Cardiac muscle cell (in vitro differentiated cells and primary cell): Measurements from ENCODE around the gene CADM4. TPM values are rescaled to one million over a fixed set of nuclear protein-coding genes. Genes with fewer than 3 reads are reported as not detected.

ENCODE experiments used
- DNase-seq, 2 donors: peaks; one replicate each; pipeline versions ENCODE4 v3.0.0 to v3.0.0-alpha.2; 2010 to 2017; ENCODE audit warnings: low read depth in 1 of 2, low spot score in 1 of 2
- H3K27ac ChIP-seq: fragments of 200-600 bp; sonication (generic); 2 replicates; pipeline ENCODE4 v1.5.1; 2016
- H3K27me3 ChIP-seq: fragments of 200-600 bp; sonication (generic); 2 replicates; pipeline ENCODE4 v1.6.0; 2016; ENCODE audit warnings: control low read depth
- H3K36me3 ChIP-seq: fragments of 200-600 bp; sonication (generic); 2 replicates; pipeline ENCODE4 v1.5.1; 2016; ENCODE audit warnings: control low read depth
- H3K4me1 ChIP-seq: fragments of 200-600 bp; sonication (generic); 2 replicates; pipeline ENCODE4 v1.8.1; 2017; ENCODE audit warnings: low read depth, mild to moderate bottlenecking, mixed run types
- H3K4me3 ChIP-seq: fragments of 200-600 bp; sonication (generic); 2 replicates; pipeline ENCODE4 v1.5.1; 2016; ENCODE audit warnings: mild to moderate bottlenecking
- H3K9me3 ChIP-seq: fragments of 200-600 bp; sonication (generic); 2 replicates; pipeline ENCODE4 v1.5.1; 2017; ENCODE audit warnings: low read depth, mild to moderate bottlenecking, control low read depth
- polyA plus RNA-seq: library from polyadenylated mRNA; unstranded; fragments of >200 nt; fragmentation: Nextera tagmentation; extraction: Ambion mirVana; gene quantifications from 2 replicates; pipeline ENCODE4 v1.2.1, GENCODE V29; 2016
- total RNA-seq: library from RNA; depleted of rRNA; stranded (reverse); fragments of >200 nt; gene quantifications from 2 replicates; pipeline ENCODE4 v1.2.3, GENCODE V29; 2016
- TF ChIP-seq, protein P1 (sequence below): IDR thresholded peaks from 2 replicates; pipeline ENCODE4 v1.5.1; 2012; ENCODE audit warnings: low read depth, mild to moderate bottlenecking, low read length

CADM4 gene
- total and polyA plus RNA-seq, 2 experiments from 2014 or later, result 12.3 to 40.5 TPM

DNA sequence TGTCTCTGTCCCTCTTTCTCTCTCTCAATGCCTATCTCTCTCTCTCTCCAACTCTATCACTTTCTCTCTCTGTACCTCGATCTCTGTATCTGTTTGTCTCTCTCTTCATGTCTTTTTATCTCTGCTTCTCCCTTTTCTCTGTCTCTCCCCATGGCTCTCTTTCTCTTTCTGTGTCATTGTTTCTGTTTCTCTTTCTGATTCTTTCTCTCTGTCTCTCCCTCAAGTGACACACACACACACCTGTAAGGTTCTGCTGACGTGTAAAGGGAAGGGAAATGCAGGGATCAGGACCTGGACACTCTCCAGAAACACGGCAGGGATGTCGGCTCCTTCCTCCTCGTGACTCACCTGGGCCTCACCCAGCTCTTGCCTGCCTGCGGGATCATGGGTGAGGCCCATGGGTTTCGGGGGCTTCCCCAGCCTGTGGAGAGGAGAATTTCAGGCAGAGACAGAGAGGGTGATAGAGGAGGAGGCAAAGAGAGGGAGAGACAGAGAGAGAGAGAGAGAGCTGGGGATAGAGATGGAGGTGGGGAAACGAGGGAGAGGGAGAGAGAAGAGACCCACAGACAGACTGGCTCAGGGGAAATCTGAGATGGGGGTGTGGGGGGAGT is 35.7 kb upstream of the CADM4 start:
- Histone ChIP-seq H3K27me3 (peaks cover 4% of the 10 kb centered on the region), H3K36me3 (no peaks in the 10 kb centered on the region), H3K4me3 (no peak overlapping the region), H3K27ac (no peak overlapping the region), H3K4me1 (peaks cover 21% of the 10 kb centered on the region), H3K9me3 (no peaks in the 10 kb centered on the region)
- TF ChIP-seq, protein P1, sequence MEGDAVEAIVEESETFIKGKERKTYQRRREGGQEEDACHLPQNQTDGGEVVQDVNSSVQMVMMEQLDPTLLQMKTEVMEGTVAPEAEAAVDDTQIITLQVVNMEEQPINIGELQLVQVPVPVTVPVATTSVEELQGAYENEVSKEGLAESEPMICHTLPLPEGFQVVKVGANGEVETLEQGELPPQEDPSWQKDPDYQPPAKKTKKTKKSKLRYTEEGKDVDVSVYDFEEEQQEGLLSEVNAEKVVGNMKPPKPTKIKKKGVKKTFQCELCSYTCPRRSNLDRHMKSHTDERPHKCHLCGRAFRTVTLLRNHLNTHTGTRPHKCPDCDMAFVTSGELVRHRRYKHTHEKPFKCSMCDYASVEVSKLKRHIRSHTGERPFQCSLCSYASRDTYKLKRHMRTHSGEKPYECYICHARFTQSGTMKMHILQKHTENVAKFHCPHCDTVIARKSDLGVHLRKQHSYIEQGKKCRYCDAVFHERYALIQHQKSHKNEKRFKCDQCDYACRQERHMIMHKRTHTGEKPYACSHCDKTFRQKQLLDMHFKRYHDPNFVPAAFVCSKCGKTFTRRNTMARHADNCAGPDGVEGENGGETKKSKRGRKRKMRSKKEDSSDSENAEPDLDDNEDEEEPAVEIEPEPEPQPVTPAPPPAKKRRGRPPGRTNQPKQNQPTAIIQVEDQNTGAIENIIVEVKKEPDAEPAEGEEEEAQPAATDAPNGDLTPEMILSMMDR, result no peak
- peak in 1 of 2 donors; percentile 23 for DNase-seq

DNA sequence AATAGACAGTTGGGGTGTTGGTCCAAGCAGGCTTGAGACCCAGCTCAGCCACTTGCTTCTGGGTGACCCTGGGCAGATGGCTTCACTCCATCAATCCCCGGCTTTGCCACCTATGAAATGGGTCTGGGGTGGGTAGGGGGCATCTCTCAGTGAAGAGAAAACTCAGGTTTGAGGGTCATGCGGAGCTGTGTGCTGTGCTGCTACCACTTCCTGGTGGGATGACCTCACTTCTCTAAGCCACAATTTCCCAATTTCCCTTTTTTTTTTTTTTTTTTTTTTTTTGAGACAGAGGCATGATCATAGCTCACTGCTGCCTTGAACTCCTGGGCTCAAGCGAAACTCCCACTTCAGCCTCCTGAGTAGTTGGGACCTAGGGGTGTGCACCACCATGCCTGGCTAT is 34.9 kb upstream of the CADM4 start:
- DNase-seq, result peak in 1 of 2 donors; percentile 61
- no peak overlapping the region for H3K4me3 ChIP-seq

DNA sequence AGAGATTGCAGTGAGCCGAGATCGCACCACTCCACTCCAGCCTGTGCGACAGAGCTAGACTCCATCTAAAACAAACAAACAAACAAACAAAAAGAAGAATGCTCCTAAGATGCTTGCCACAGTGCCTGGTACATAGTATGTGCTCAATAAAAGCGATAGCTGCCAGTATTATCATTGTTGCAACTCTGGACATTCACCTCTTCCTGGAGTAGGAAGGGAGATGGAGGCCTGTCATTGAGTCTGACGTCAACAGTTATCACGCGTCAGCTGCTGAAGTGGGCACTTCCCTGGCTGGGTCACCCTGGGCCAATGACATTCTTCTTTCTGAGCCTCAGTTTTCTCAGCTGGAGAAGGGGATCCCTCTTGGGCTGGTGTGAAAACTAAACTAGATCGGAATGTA is 34.5 kb upstream of the CADM4 start:
- no peaks in the 10 kb centered on the region for H3K36me3 ChIP-seq
- TF ChIP-seq, protein P1, result no peak
- H3K27me3 ChIP-seq, result peaks cover 16% of the 10 kb centered on the region
- H3K4me3 ChIP-seq, result no peak overlapping the region
- no peaks in the 10 kb centered on the region for H3K9me3 ChIP-seq
- H3K4me1 ChIP-seq, result peaks cover 21% of the 10 kb centered on the region
- no peak overlapping the region for H3K27ac ChIP-seq
- no peak for DNase-seq

More for the DNA sequence above, 34.9 kb upstream of the CADM4 start:
- TF ChIP-seq, protein P1, result no peak
- peaks cover 21% of the 10 kb centered on the region for H3K4me1 ChIP-seq
- no peak overlapping the region for H3K27ac ChIP-seq
- no peaks in the 10 kb centered on the region for H3K36me3 ChIP-seq
- H3K9me3 ChIP-seq, result no peaks in the 10 kb centered on the region
- peaks cover 11% of the 10 kb centered on the region for H3K27me3 ChIP-seq

DNA sequence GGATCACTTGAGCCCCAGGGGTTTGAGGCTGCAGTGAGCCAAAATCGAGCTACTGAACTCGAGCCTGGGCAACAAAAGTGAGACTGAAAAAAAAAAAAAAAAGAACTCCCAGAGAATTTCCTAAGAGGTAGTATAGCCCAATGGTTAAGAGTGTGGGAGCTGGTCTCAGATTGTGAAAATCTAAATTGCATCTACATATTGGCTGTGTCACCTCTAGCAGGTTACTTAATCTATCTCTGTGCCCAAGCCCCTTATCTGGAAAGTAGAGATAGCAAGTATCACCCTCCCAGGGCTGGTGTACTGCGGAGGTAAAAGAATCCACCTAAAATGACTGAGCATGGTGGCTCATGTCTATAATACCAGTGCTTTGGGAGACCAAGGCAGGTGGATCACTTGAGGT is 34.0 kb upstream of the CADM4 start:
- H3K4me3 ChIP-seq, result no peak overlapping the region
- H3K9me3 ChIP-seq, result no peaks in the 10 kb centered on the region
- H3K27ac ChIP-seq, result no peak overlapping the region
- peaks cover 16% of the 10 kb centered on the region for H3K4me1 ChIP-seq
- DNase-seq, result no peak
- H3K27me3 ChIP-seq, result peaks cover 20% of the 10 kb centered on the region
- H3K36me3 ChIP-seq, result no peaks in the 10 kb centered on the region
- TF ChIP-seq, protein P1, result no peak

DNA sequence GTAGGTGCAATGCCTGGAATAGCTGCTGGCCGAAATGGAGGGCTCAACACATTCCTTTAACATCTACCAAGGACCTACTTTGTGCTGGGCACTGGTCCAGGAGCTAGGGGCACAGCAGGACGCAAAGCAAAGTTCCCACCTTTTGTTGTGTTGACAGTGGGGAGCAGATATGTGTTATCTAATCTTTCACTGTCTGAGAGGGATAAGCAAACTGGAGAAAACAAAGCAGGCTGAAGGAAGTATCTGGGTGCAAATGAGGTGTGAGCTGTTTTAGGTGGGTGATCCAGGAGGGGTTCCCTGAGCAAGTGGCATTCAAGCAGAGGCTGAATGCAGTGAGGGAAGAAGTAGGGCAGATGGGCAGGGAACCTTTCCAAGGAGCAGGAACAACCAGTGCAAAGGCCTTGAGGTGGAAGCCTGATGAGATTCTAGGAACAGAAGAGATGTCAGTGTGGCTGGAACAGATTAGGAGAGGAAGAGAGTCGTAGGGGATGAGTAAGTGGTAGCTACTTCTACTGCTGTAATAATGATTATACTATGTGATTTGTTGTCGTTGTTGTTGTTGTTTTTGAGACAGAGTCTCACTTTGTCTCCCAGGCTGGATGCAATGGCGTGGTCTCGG is 32.5 kb upstream of the CADM4 start:
- peaks cover 20% of the 10 kb centered on the region for H3K27me3 ChIP-seq
- no peak for DNase-seq

More for the DNA sequence above, 32.5 kb upstream of the CADM4 start:
- TF ChIP-seq, protein P1, result no peak
- Histone ChIP-seq H3K4me1 (peaks cover 16% of the 10 kb centered on the region), H3K36me3 (no peaks in the 10 kb centered on the region), H3K27ac (peak overlapping the region; percentile 35), H3K9me3 (no peaks in the 10 kb centered on the region), H3K4me3 (no peak overlapping the region)
